ENCODE results near the gene TSPAN10.

TSPAN10 gene

DNA sequence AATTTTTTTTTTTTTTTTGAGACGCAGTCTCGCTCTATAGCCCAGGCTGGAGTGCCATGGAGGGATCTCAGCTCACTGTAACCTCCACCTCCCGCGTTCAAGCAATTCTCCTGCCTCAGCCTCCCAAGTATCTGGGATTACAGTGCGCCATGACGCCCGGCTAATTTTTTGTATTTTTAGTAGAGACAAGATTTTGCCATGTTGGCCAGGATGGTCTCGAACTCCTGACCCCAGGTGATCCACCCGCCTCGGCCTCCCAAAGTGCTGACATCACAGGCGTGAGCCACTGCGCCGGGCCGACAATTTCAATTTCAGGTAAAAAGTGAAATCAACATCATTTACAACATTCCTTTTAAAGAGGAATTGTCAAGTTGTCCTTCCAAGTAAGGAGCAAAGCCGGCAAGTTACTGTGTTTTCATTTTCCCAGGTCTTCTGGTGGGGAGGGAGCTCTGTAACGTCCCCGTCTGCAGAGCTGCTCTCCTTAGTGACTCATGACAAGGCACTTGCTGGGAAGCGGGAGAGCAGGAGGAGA, 957 bp upstream of the TSPAN10 start:
- DNase-seq: no peak

DNA sequence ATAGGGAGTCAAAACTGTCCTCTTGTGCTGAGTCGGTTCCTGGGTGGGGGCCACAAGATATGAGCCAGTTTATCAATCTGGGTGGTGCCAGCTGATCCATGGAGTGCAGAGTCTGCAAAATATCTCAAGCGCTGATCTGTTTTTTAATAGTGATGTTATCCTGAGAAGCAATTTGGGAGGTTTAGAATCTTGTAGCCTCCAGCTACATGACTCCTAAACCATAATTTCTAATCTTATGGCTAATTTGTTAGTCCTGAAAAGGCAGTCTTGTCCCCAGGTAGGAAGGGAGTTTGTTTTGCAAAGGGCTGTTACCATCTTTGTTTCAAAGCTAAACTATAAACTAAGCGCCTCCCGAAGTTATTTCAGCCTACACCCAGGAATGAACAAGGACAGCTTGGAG, 1.7 kb downstream of the TSPAN10 start:
- no peak for DNase-seq

DNA sequence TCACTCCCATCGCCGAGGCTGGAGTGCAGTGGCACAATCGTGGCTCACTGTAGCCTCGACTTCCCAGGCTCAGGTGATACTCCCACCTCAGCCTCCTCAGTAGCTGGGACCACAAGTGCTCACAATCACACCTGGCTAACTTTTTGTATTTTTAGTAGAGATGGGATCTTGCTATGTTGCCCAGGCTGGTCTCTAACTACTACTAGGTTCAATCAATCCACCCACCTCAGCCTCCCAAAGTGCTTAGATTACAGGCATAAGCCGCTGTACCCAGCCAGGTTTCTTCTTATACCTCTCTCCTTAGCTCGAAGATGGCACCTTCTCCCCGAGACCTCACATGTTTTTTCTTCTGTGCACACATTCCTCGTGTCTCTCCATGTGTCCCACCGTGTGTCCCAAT, 3.0 kb downstream of the TSPAN10 start:
- no peak for DNase-seq

DNA sequence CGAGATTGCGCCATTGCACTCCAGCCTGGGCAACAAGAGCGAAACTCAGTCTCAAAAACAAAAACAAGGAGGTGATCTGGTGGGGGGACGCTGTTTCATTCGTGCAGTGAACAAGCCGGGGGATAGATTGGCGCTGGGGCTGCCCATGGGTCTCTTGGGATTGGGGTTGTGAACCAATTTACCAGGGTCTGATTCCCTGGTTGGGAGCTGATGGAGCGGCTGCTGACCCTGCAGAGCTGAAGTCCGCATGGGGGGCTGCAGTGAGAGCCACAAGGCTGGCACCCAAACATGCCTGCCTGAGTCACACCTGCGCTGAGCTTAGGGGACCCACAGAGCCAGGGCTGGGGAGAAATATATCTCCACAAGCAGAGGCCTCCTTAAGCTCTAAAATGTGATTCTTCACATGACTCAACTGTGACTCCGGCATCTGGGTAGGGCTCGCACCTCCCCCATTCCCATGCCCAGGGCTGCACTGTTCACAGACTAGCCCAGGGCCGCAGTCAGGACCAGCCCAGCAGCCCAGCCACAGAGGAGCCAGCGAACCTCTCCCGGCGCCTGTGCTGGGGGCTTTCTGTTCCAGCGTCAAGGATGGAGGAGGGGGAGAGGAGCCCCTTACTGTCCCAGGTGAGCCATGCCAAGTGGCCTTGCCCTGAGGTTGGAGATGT, 5.0 kb downstream of the TSPAN10 start:
- no peak for DNase-seq

DNA sequence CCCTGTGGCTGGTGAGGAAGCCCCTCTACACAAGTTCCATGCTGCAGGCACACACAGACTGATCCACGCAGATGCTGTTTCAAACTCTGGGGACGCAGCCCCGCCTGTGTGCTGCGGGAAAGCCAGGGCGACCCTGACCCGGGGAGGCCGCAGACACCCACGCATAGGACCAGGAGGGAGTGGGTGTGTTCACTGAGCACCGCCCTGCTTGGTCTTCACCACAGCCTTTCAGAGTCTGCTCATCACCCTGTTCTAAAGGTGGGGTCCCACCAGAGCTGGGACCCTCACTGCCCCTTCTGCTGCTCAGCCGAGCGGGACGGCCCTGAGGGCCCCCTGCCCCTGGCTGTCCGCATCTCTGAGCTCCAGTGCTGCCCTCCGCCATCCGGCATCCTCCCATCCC, 7.5 kb downstream of the TSPAN10 start:
- DNase-seq: no peak

DNA sequence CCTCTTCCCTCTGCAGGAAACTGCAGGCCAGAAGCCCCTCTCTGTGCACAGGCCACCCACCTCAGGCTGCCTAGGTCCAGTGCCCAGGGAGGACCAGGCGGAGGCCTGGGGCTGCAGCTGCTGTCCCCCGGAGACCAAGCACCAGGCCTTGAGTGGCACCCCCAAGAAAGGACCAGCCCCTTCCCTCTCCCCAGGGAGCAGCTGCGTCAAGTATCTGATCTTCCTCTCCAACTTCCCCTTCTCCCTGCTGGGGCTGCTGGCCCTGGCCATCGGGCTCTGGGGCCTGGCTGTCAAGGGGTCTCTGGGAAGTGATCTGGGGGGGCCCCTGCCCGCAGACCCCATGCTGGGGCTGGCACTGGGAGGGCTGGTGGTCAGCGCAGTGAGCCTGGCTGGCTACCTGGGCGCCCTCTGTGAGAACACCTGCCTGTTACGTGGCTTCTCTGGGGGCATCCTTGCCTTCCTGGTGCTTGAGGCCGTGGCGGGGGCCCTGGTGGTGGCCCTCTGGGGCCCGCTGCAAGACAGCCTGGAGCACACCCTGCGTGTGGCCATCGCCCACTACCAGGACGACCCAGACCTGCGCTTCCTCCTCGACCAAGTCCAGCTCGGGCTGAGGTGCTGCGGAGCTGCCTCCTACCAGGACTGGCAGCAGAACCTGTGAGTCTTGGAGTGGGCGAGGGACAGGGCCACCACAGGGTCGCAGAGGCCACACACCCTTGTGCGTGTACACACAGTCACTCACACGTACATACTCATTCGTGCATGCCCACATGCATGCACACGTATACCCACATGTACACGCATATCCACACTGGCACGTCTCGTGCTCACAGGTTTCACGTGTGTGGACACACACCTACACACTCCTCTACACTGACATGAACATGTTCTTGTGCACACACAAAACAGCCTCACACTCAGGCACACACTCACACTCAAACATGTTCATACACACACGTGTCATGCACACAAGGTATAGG, 8.3 kb downstream of the TSPAN10 start:
- DNase-seq: no peak

DNA sequence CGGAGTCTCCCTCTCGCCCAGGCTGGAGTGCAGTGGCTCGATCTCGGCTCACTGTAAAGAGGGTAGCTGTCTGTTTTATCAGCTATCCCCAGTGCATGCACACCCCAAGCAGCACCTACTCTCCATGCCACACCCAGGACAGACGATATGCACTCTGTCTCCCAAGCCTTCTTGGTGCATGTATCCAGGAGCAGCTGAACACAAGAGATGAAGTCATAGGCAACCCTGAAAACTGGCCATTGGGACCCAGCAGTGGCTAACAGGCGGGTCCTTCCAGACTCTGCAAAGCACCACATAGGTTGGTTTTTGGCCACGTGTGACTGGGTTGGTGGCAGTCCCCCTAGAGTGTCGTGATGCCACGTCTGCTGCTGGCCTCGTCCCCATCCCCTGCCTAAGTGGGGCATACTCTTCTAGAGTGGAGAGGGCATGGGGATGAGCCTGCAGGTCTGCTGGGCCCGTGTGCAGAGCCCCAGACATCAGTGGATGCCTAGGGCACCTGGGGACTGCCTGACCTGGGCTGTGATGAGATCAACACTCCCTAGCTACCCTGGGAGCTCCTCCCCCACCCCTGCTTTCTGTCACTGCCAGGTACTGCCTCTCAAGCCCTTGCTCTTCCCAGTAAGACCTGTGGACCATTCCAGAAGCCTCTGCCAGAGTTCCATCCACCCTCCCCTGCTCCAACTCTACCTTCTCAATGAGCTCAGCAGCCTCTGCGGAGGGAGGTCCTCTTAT, 10.0 kb downstream of the TSPAN10 start:
- DNase-seq: no peak

DNA sequence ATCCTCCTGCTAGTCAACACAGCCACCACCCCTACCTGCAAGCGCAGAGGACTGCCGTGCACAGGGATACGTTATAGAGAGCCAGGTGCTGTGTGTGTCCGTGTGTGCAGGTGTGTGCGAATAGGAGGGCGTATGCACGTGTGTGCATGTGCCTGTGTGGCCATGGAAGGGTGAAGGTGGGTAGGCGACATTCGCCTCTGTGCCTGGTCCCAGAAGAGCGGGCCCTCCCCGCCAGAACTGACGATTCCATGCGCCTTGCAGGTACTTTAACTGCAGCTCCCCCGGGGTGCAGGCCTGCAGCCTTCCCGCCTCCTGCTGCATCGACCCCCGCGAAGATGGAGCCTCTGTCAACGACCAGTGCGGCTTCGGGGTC, 10.6 kb downstream of the TSPAN10 start:
- no peak for DNase-seq

DNA sequence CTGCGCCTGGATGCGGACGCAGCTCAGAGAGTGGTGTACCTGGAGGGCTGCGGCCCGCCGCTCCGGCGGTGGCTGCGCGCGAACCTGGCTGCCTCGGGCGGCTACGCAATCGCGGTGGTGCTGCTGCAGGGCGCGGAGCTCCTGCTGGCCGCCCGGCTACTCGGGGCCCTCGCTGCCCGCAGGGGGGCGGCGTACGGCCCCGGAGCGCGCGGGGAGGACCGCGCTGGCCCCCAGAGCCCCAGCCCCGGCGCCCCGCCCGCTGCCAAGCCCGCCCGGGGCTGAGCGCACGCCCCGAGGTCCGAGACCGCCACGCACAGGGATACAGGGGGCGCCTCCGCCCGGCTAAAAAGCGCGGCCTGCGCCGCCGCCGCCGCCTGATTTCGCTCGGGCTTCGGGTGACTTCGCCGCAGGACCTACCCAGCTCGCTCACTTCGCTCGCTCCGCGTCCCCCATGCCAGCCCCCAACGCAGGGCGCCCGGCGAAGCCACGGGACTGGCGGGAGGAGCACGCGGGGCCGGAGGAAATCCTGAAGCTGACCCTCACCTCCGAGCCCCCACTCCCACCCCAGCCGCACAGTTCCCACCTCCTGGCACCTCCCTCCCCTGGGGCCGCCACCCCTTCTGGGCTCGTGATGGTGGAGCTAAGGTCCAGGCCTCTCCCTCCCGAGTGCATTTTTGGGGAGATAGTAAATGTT, 11.2 kb downstream of the TSPAN10 start:
- no peak for DNase-seq

DNA sequence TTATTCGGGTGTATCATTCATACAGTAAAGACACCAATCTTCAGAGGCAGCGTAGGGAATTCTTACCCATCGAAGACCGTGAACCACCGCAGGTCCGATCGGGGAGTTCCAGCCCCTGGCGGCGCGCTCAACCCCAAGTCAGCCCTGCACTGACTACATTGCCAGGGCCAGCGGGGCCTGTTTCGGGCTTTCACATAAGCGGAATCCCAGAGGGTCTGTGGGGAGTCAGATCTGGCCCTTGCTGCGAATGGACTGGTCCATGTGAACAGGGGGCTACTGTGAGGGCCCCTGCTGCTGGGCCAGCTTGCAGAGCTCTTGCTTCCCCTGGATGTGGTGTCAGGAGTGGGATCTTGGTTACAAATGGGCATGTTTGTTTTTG, 11.7 kb downstream of the TSPAN10 start:
- DNase-seq: no peak

DNA sequence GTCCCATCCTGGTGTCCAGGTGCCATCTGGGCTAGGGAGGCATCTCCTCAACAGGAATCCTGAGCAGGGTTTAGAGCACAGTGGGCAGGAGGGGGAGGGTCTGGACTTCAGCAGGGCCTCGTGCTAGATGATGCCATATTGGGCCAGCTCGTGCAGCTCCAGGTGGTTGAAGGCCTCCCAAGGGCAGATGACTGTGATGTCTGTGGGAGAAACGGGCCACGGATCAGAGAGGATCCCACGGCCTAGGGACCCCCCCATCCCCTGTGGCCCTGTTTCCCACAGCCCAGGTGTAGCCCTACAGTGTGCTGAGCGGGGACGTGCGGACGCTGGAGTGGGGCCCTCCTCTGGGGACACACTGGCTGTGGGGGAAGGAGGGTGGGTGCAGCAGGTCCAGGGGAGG, 14.0 kb downstream of the TSPAN10 start:
- DNase-seq: no peak

DNA sequence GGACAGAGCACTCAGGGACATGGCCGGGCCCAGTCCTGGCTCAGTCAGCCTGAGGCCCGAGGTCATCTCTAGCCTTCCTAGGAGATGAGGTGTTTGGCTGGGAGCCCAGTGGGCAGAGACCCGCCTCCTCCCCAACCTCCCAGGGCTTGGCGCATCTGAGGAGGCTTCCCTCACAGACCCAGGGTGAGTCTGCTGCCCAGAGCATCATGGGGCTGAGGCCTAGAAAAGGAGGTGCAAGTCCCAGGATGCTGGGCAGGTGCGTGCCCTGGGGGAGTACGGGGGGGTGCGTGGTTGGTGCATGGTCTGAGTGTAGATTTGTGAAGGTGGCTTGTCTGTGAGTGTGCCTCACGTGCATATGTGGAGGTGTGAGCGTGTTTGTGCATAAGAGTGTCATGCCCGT, 14.7 kb downstream of the TSPAN10 start:
- DNase-seq: no peak

DNA sequence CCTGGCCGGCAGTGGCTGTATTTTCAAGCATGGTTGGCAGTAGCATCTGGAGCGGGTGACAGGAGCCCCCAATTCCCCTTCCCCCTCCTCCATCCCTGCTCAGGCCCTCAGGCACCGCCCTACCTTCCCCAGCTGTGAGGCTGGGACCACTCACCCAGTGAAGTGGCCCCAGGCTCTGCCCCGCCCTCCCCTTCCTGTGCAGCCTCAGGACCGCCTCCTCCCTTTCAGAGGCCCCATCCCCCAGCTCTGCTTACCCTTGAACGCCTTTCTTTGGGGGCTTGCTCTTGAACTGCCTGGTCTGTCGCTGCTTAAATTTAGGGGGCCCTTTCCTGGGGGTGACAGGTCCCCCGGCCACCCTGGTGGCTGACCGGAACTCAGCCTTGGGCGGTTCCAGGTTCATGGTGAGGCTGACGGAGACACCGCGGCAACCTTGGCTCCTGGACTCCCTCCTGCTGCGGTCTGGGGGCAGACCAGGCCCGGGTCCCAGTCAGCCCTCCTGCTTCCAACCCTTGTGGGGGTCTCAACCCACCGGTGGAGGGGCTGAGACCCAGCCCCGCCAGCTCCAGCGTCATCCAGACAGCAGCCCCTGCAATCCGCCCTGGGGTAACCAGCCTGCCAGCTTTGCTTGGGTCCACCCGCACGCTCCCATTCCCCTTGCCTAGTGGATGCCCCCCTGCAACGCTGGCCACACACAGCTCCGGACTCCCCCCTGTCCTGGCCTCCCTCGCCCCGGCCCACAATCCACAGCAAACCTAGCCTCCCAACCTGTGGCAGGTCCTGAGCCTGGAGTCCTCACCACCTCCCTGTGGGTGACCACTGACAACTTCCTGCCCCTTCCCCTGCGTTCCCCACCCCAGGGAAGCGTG, 16.1 kb downstream of the TSPAN10 start:
- DNase-seq: no peak

DNA sequence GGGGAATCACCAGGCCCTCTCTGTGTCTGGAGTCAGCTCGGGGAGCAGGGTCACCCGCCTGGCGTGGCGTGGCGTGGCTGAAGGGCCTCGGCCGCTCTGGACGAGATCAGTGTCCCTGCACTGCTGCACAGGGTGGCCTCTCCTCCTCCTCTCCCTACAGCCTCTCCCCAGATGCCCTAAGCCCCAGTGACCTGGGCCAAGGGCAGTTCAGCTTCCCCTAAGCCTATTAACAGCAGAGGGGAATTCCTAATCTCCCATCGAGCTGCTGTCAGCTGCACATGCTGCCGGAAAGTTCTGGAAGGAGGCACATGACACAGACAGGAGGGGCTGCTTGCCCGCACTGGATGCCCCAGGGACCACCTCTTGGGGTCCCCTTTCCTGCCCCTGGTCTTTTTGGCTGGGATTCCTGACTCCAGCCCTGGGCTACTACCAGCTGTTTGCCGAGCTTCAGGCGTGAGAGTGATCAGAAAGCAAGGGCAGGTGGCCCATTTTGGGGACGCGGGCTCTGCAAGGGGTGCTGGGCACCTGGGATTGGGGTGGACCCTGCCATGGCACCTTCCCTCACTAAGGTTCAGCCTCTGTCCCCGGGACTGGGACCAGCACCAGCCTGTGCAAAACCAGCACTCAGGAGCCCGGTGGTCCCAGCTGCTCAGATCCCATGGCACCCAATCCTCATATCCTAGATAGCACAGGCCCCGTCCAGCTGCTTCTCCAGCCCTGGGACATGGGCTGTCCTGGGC, 18.6 kb downstream of the TSPAN10 start:
- DNase-seq: no peak

DNA sequence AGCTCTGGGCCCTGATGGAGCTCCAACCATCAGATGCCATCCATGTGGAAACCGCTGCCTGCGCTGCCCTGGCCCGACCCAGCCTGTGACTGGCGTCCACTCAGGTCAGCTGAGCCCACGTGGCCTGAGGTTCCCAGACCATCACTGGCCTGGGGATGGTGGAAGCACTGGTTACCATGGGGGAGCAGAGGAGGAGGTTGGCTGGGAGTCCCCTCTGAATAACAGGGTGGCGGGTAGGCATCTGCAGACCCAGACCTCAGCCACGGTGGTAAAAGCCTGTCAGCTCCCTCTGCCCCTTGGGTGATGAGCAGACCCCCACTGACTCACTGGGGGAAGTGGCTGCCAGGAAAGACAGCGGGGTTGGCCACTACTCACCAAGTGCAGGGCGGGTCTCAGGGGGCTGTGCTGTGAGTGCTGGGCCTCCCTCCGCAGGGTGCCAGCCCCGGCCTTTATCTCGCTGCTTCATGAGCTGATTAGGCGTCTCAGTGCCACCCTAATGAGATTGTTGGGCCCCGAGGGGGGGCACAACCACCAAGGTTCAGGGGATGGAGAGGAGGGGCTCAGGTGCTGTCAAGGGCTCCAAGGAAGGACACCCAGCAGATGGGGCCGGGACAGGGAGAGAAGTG, 19.2 kb downstream of the TSPAN10 start, which contains the start of gene PDE6G:
TSS of gene PDE6G (minus strand) at position 425 of the 626 bp plus-strand sequence. CDS start 3,237 bp downstream, outside the sequence.
- no peak for DNase-seq

DNA sequence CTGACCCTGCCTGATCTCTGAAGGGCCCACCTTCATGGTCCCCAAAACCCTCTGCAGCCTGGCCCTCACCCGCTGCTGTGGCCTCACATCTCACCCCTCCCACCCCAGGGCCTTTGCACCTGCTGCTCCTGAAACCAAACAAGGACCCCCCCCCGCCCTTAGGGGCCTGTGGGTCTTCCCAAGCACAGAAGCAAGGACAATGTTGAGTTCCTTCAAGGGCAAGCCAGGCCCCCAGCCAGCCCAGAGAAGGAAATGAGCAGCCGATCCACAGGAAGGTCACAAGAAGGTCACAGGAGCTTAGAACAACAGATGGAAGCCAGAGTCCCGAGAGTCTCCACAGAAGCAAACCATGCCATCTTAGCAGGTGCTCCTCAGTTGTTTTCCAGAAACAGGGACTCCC, 19.8 kb downstream of the TSPAN10 start:
- DNase-seq: no peak

DNA sequence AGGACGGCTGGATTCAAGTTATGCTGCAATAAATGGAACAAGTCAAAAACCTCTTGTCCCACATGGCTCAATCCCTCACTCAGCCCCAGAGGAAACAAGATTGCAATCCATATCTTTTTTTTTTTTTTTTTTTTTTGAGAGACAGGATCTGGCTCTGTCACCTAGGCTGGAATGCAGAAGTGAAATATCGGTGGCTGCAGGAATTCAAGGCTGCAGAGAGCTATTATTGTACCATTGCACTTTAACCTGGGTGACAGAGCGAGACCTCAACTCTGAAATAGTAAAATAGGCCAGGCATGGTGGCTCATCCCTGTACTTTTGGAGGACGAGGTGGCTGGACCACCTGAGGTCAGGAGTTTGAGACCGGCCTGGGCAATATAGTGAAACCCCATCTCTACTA, 22.0 kb downstream of the TSPAN10 start:
- DNase-seq: no peak

DNA sequence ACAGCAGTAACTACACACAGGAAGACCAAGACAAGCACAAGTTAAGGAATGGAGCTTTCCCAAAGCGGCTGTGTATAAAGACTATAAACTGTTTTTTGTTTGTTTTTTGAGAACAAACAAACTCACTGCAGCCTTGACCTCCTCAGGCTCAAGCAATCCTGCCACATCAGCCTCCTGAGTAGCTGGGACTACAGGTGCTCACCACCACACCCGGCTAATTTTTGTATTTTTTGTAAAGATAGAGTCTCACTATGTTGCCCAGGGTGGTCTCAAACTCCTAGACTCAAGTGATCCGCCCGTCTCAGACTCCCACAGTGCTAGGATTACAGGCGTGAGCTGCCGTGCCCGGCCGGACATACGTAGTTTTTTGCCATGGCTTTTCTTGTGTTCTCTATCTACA, 23.4 kb downstream of the TSPAN10 start:
- DNase-seq: no peak

DNA sequence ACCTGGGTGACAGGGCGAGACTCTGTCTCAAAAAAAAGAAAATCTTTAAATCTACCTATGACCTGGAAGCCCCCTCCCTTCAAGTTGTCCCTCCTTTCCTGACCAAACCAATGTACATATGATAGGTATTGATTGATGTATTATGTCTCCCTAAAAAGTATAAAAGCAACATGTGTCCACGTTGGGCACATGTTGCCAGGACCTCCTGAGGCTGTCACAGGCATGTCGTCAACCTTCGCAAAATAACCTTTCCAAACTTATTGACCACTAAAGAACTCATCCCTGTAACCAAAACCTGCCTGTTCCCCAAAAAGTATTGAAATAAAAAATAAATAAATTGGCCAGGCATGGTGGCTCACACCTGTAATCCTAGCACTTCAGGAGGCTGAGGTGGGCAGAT, 25.0 kb downstream of the TSPAN10 start:
- no peak for DNase-seq

DNA sequence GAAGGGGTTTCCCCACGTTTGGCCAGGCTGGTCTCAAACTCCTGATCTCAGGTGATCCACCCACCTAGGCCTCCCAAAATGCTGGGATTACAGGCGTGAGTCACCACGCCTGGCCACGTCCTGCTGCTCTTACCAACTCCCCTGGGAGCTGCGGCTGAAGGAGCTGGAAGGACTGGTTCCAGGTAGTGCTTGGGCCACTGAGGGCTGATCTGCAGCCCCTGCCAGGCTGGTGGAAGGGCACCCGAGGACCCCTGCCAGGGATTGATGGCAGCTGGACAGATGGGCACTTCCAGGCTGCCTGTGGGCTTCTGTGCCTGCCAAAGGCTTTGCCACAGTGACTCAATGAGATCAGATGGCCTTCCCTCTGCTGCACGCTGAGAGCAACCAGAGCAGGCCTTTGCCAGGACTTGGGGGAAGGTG, 27.1 kb downstream of the TSPAN10 start:
- DNase-seq: no peak
